SK-N-MC (cell line): ENCODE measurements around the gene UTP15.

Experiments
- DNase-seq: peaks from one replicate; pipeline ENCODE4 v3.0.0-alpha.2; 2011; ENCODE audit warnings: low read depth, low spot score
- H3K27ac ChIP-seq: fragments of 200-600 bp; sonication (generic); 2 replicates; pipeline ENCODE4 v1.5.1; 2016; ENCODE audit warnings: mixed run types
- H3K36me3 ChIP-seq: fragments of 200-600 bp; sonication (generic); 2 replicates; pipeline ENCODE4 v1.6.1; 2017; ENCODE audit warnings: antibody characterized with exemption, low read length, mixed read lengths; ENCODE audit not compliant: insufficient read depth
- H3K4me3 ChIP-seq: fragments of 200-600 bp; sonication (generic); 2 replicates; pipeline ENCODE4 v1.5.1; 2016
- H3K9ac ChIP-seq: fragments of 200-600 bp; sonication (generic); 2 replicates; pipeline ENCODE4 v1.8.0; 2017; ENCODE audit warnings: mixed run types, mixed read lengths; ENCODE audit not compliant: insufficient read length
- H3K9me3 ChIP-seq: fragments of 200-600 bp; sonication (generic); 2 replicates; pipeline ENCODE4 v1.6.1; 2017; ENCODE audit warnings: low read depth, mild to moderate bottlenecking, antibody characterized with exemption, low read length, moderate library complexity, mixed read lengths
- EZH2 ChIP-seq: fragments of 200-600 bp; sonication (generic); IDR thresholded peaks from one replicate; pipeline ENCODE4 v1.6.1; 2017; ENCODE audit warnings: antibody characterized with exemption
- FOXP2 ChIP-seq: optimal IDR thresholded peaks from 2 replicates; pipeline ENCODE3; 2011; ENCODE audit warnings: mild to moderate bottlenecking, moderate library complexity; ENCODE audit not compliant: insufficient read depth; ENCODE audit errors: extremely low read length, control extremely low read depth
- POLR2AphosphoS5 ChIP-seq: IDR thresholded peaks from 2 replicates; pipeline ENCODE4 v1.6.1; 2012; ENCODE audit warnings: mild to moderate bottlenecking, low read depth, low read length, borderline replicate concordance

The UTP15 gene

GRCh38 chr5:73612799-73613198, 47.3 kb downstream of the UTP15 start:
- no peaks in the 10 kb centered on the region for H3K36me3 ChIP-seq
- H3K4me3 ChIP-seq, result no peak overlapping the region
- no peak overlapping the region for H3K9ac ChIP-seq
- H3K27ac ChIP-seq, result no peak overlapping the region
- TF ChIP-seq POLR2AphosphoS5 (no peak), FOXP2 (no peak), EZH2 (no peak)
- H3K9me3 ChIP-seq, result no peaks in the 10 kb centered on the region
- DNase-seq, result no peak

GRCh38 chr5:73615085-73615484, 49.5 kb downstream of the UTP15 start:
- no peak overlapping the region for H3K4me3 ChIP-seq
- H3K9ac ChIP-seq, result no peak overlapping the region
- H3K36me3 ChIP-seq, result no peaks in the 10 kb centered on the region
- no peak for DNase-seq
- no peak overlapping the region for H3K27ac ChIP-seq
- TF ChIP-seq FOXP2 (no peak), POLR2AphosphoS5 (no peak), EZH2 (no peak)
- no peaks in the 10 kb centered on the region for H3K9me3 ChIP-seq

- no peak overlapping the region for H3K9ac ChIP-seq
- no peaks in the 10 kb centered on the region for H3K9me3 ChIP-seq
- no peaks in the 10 kb centered on the region for H3K36me3 ChIP-seq
- TF ChIP-seq EZH2 (no peak), POLR2AphosphoS5 (no peak), FOXP2 (no peak)
- no peak for DNase-seq
- no peak overlapping the region for H3K27ac ChIP-seq
- no peak overlapping the region for H3K4me3 ChIP-seq
Measured at GRCh38 chr5:73615947-73616346, 50.4 kb downstream of the UTP15 start.

DNA sequence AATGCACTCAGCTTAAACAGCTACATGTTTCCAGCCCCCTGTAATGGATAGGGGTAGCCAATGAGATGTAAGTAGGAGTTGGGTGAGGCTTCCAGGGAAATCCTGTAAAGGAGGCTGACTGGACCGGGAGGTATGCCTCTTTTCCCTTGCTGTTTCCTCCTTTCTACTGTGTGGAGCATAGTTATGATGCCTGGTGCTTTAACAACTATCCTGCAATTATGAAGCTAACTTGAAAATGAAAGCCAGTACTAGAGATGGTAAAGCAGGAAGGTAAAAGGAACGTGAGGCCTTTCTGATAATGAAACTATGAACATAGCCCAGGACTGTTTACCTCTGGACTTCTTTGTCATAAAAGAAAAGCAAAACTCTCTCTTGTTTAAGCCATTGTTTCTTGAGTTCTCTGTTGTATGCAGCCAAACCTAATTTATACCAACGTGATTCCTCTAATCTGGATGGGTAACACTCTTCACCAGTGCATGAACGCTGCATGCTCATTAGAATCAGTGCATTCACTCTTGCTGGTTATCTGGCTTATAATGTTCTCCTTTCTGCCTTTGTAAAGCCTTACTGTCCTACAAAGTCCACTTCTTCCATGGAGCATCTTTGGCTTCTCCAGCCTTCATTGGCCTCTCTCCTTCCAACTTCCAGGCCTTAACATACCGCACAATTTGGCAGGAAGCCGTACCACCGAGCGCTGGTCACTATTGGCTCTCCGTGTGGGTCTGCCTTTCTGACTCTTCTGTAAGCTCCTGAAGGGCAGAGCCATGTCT, 52.2 kb downstream of the UTP15 start:
- TF ChIP-seq FOXP2 (no peak), EZH2 (no peak), POLR2AphosphoS5 (no peak)
- H3K36me3 ChIP-seq, result no peaks in the 10 kb centered on the region
- H3K9me3 ChIP-seq, result no peaks in the 10 kb centered on the region
- H3K4me3 ChIP-seq, result no peak overlapping the region
- H3K27ac ChIP-seq, result no peak overlapping the region
- no peak overlapping the region for H3K9ac ChIP-seq
- DNase-seq, result no peak

- H3K36me3 ChIP-seq, result no peaks in the 10 kb centered on the region
- H3K9me3 ChIP-seq, result no peaks in the 10 kb centered on the region
- DNase-seq, result no peak
- H3K9ac ChIP-seq, result no peak overlapping the region
- no peak overlapping the region for H3K27ac ChIP-seq
- TF ChIP-seq EZH2 (no peak), FOXP2 (no peak), POLR2AphosphoS5 (no peak)
- no peak overlapping the region for H3K4me3 ChIP-seq
Measured at GRCh38 chr5:73619606-73620333, 54.2 kb downstream of the UTP15 start.

DNA sequence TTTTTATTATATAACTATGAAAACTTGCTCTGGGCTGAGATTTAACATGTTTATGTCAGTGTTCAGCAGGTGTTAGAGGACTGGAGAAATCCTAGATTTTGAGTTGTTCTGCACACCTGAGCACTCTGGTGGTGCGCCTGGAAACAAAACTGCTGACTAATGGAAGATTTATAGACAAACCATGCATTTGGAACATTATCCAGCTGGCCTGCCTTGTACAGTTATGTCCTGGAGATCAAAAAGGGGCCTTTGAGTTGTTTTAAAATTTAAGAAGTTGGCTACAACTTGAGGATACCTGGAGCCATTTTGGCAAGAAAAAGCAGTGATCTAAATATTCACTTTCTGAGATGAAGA, 54.8 kb downstream of the UTP15 start:
- H3K36me3 ChIP-seq, result no peaks in the 10 kb centered on the region
- no peak for DNase-seq

DNA sequence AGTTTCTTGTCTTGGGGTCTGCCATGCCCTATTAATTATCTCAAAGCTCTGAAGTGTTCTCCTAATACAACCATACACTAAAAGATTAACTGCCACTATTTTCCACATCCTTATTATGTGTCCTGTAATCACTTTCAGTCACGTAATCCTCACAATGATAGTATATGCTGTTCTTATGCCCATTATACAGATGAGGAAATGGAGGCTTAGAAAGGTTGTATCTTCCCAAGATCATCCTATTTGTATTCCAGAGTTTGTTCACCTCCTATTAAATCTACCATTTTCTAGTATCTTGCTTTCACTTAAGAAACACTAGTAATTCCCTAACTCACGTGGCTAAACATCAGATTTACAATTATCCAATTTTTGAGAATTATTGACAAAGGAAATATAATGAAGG, 57.5 kb downstream of the UTP15 start:
- Histone ChIP-seq H3K9ac (no peak overlapping the region), H3K36me3 (no peaks in the 10 kb centered on the region), H3K27ac (no peak overlapping the region), H3K9me3 (no peaks in the 10 kb centered on the region), H3K4me3 (no peak overlapping the region)
- no peak for DNase-seq
- TF ChIP-seq POLR2AphosphoS5 (no peak), EZH2 (no peak), FOXP2 (no peak)

More for the DNA sequence above, 54.8 kb downstream of the UTP15 start:
- no peak for TF ChIP-seq FOXP2
- no peak for TF ChIP-seq EZH2
- no peak for TF ChIP-seq POLR2AphosphoS5
- H3K9me3 ChIP-seq, result no peaks in the 10 kb centered on the region
- H3K4me3 ChIP-seq, result no peak overlapping the region
- no peak overlapping the region for H3K27ac ChIP-seq
- H3K9ac ChIP-seq, result no peak overlapping the region

DNA sequence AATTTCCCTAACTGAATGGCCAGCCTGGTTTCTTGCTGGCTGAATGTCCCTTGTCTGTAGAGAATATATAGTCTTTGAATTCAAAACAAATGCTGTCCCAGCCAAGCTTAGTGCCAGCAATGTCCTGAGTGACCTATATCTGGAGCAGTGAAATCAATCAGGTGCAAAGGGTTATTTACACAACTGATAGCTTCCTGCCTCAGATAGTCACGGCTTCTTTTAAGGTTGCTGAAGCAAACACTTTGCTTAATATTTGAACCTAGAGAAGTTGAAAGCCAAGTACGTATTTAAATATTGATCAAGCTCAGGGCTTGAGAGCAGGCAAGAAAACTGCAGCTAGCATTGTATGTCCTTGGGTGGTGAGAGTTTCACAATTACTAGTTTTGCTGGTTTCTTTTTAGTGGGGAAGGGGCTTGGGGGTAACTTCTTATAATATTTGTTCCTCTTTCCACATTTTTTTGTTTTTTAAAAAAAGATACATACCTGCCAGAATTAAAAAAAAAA, 58.4 kb downstream of the UTP15 start:
- H3K9me3 ChIP-seq, result no peaks in the 10 kb centered on the region
- TF ChIP-seq EZH2 (no peak), POLR2AphosphoS5 (no peak), FOXP2 (no peak)
- no peak overlapping the region for H3K4me3 ChIP-seq
- H3K9ac ChIP-seq, result no peak overlapping the region
- DNase-seq, result no peak
- no peaks in the 10 kb centered on the region for H3K36me3 ChIP-seq
- no peak overlapping the region for H3K27ac ChIP-seq

DNA sequence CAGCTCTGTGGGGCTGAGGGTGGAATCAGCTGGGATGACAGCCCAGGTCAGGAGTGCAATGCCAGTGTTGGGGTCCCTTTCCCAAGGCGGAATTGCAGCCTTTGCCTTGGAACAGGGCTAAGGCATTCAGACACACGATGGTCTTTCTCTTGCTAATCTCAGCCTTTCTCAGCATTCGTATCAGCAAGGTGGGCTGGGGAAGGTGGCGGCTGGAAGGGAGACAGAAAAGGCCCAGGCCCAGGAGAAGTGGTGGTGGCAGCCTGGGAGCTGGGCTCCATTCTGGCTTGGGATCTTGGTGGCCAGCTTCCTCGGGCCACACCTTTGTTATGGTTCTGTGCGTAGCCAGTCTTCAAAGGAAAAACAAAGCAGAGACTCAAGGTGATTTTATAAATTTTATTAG, 59.3 kb downstream of the UTP15 start:
- H3K36me3 ChIP-seq, result no peaks in the 10 kb centered on the region
- TF ChIP-seq FOXP2 (no peak), EZH2 (no peak), POLR2AphosphoS5 (no peak)
- no peak overlapping the region for H3K9ac ChIP-seq
- H3K4me3 ChIP-seq, result no peak overlapping the region
- no peak overlapping the region for H3K27ac ChIP-seq
- H3K9me3 ChIP-seq, result no peaks in the 10 kb centered on the region
- DNase-seq, result no peak
